GM18867 (cell line): Measurements from ENCODE around the gene PLA2G4F.

Source experiments
- ATAC-seq: cut with Tn5 transposase; IDR thresholded peaks from one replicate; pipeline ENCODE4 v1.9.1; 2021; ENCODE audit warnings: mild to moderate bottlenecking, moderate library complexity; ENCODE audit not compliant: unreplicated experiment

PLA2G4F gene

DNA sequence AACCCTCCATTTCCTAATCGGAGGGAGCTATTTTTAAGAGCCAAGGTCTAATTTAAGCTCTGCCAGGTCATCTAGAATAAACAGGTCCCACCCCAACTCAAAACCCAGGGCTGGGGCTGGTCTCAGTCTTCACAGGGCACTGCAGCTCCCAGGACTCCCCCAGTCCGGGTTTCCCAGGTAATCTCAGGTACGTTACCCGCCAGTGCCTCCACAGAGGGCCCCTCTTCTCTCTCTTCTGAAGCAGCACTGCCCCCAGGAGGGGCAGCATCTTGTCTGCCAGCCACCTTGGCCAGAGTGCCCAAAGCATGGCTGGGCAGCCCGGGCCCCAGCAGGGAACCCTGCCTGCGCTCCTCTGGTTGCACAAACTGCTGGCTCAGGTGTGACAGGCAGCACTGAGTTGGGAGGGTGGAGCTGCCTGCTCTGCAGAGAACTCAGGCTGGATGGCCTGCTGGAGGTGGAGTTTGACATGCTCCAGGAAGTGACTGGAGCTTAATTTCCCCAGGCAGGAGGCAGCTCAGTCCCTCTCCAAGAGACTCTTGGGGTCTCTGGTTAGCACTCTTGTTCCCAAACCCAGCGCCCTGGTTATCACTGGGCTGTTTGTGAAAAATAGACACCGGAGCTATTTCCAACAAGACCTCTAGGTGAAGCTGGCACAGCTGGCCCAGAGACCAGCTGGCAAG, at the start of gene PLA2G4F:
TSS of gene PLA2G4F (minus strand) at position 394 of the 680 bp plus-strand sequence. CDS start at position 307, 87 bp downstream.
- no peak for ATAC-seq

- no peak for ATAC-seq
Measured at GRCh38 chr15:42203891-42204290, 47.5 kb upstream of the PLA2G4F start.

DNA sequence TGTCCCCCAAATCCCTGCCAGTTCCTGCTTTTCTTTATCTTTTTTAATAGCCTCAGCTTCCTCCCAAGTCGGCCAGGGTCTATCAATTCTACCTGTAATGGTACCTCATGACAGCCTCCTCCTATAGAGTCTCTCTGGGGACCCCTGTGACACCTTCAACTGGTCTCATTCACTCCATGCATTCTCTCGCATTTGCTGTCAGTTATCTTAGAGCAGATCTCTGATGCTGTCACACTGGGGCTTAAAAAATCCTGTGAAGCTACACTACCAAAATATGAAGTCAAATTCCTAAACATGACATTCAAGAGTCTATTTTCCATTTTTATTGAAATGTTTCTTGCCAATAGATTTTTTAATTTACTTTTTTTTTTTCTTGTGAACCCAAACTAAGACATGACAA, 46.2 kb upstream of the PLA2G4F start:
- ATAC-seq: no peak

DNA sequence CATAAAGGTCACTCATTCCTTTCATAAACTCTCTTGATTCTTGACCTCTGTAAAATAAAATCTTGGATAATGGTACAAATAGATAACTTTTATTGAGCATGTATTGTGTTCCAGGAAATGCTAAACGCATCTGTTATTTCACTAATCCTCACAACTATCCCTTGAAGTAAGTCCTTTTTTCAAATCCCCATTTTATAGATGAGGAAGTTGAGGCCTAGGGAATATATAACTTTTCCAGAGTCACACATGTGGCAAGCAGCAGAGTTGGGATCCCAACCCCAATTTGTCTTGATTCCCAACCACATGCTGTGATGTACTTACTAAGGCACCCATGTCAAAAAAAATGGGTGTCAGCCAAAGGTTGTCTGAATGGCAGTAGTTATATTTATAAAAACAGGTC, 45.4 kb upstream of the PLA2G4F start:
- no peak for ATAC-seq

- ATAC-seq: no peak
Measured at GRCh38 chr15:42199126-42199525, 42.7 kb upstream of the PLA2G4F start.

- ATAC-seq: no peak
Measured at GRCh38 chr15:42198516-42198915, 42.1 kb upstream of the PLA2G4F start.

DNA sequence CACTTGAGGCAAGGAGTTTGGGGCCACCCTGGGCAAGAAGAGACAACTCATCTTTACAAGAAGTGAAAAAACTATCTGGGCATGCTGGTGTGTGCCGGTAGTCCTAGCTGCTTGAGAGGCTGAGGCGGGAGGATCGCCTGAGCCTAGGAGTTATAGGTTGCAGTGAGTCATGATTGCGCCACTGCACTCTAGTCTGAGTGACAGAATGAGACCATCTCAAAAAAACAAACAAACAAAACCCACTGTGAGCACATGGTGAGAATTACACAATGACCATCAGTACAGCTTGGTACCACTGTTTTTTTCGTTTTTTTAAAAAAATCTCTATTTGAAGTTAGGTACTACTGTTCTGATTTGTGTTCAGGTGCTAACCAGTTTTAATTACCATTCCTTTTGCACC, 38.1 kb upstream of the PLA2G4F start:
- no peak for ATAC-seq

- no peak for ATAC-seq
Measured at GRCh38 chr15:42193383-42193782, 36.9 kb upstream of the PLA2G4F start.

DNA sequence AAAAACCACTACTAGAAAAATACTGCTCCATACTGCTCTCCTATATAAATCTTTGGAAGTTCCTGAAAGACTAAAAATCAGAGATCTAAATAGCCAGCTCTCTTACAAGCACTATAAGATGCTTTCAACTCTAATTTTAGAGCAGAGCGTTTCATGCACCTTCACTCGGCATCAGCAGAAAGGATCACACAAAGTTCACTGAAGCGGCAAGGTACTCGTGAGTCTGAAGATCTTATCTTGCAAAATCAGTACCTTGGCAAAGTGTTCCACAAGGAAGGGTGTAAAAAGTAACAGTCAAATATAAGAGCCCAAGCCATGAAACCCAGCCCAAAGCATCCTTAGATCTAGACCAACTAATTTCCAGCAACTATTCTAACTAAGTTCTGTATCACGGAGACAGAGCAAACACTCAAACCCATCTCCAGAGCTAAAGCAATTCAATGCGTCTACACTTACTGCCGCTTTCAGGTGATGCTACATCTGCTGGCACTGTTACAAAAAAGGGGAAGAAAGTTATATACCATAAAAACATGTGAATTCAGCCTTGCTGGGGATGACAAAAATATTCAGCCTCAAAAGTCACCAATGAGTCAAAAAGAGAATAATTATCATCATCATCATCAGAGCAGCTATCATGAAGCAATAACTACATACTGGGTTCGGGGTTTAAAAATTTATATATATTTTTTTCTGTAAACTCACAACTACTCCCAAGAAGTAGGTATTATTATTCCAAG, 35.3 kb upstream of the PLA2G4F start:
- ATAC-seq: no peak

GRCh38 chr15:42190370-42190769, 33.9 kb upstream of the PLA2G4F start:
- no peak for ATAC-seq

GRCh38 chr15:42185801-42186200, 29.4 kb upstream of the PLA2G4F start:
- no peak for ATAC-seq

GRCh38 chr15:42184736-42185135, 28.3 kb upstream of the PLA2G4F start:
- no peak for ATAC-seq

DNA sequence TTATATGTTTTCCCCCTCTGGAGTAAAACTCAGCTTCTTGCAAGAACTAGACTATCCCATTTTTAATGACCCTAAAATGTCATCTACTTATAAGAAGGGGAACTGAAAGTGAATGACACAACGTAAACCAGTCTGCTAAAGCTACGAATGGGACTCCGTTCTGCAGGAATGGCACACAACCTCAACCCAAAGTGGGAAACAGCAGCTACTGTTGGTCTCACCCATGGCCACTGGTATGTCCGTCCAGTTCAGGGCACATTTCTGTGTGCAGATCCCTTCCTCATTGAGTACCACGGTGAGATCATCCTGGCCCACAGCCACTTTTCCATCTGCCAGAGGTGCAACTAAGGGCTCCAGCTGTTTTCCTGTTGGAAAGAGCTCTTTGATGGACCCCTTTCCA, 27.9 kb upstream of the PLA2G4F start:
- ATAC-seq: no peak

DNA sequence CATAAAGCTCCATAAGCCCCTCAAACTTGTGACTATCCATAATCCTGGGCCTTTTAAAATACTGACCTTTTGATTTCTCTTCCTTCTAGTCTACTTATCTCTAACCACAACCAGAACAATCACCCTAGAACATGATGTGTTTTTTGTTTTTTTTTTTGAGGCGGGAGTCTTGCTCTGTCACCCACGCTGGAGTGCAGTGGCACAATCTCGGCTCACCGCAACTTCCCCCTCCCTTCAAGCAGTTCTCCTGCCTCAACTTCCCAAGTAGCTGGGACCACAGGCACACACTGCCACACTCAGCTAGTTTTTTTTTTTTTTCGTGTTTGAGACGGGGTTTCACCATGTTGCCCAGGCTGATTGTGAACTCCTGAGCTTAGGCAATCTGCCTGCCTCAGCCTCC, 26.5 kb upstream of the PLA2G4F start:
- no peak for ATAC-seq

DNA sequence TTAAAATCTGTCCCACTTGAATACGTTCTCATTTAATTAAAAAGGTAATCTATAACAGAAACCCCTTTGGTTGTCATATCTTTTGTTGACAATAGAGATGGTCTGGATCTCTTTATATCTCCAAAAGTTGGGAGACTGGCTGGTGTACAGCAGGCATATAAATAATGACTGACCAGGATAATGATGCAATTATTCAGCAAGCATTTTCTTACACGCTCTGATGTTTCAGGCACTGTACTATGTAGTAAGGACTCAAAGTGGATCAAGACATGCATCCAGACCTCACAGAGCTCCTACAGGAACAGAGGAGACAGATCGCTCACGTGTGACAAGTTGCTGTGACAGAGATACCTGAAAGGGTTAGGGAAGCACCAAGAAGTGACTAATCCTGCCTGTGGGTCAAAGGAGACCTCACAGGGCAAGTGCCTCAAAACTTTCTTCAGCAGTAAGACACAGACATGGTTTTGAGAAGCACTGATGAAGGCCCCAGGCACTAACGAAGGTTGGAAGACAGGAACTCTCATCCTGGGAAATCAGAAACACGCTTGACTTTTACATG, 26.0 kb upstream of the PLA2G4F start:
- no peak for ATAC-seq

DNA sequence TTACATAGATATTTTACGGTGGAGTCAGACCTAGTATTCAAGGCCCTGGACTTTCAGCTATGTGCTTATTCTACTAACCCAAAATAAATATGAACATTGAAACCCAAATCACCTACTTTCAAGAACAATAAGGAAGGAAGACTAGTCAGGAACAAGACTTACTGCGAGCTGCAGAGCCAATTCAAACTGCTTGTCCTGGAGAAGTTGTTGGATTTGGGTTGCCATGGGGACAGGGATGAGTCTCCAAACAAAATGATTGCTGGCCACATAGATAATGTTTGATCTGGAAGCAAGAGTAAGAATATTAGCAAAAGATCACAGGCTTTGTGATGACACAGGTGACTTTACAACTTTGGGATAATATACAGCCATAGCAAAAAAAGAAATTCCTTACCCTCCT, 21.6 kb upstream of the PLA2G4F start:
- no peak for ATAC-seq

DNA sequence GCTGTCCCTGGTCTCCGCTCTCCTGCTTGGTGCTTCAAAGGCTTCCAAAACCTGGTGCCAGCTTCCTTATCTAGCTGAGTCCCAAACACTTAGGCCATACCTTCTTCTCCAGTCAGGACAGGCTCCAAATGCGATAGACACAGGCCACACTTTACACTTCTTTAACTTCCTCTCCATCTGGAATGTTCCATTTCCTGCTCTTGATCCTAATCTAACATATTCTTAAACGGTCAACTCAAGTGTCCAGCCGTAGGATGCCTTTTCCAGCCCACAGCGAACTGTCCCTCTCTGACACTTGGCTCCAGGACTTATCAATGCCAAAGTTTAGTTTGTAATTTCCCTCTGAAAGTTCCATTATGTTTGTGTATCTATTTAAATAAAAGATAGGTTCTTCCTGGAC, 19.2 kb upstream of the PLA2G4F start:
- ATAC-seq: no peak

GRCh38 chr15:42172475-42172874, 16.0 kb upstream of the PLA2G4F start:
- no peak for ATAC-seq

GRCh38 chr15:42171795-42172194, 15.4 kb upstream of the PLA2G4F start:
- no peak for ATAC-seq

- ATAC-seq: no peak
Measured at GRCh38 chr15:42171122-42171521, 14.7 kb upstream of the PLA2G4F start.

DNA sequence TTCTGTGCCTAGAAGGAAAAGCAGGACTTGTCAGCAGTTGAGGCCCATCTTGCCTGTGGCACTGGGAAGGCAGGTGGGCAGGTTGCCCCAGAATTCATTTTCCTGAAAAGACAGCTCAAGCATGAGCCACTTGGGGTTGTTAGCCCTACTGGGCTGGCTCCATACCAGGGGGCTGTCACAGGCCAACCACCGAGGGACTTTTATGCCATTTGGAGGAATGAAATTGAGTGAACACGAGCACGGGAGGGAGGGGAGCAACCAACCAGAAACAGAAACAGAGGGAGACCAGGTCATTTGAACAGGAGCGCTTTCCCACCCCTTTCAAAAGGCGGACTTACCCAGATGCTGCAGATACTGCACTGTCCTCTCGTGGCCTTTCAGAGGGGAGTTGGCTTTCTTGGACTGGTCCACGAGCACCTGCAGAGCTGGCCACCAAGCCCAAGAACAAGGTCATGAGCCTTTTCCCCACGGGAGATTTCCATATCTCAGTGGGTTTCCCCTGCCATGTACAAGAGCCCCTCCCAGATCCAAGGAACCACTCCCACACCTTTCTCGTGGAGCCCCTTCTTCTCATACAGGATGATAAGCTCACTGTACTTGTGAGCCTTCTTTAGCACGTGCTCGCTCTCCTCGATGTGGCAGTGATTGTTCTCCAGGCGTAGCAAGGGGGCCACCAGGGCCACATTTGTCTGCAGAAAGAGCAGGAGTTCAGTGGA, 9.9 kb upstream of the PLA2G4F start:
- no peak for ATAC-seq

GRCh38 chr15:42165106-42165505, 8.7 kb upstream of the PLA2G4F start:
- no peak for ATAC-seq
